Stomach (tissue), 4 donors: Measurements from ENCODE around the gene FAXC.

ENCODE experiments used
- POLR2A ChIP-seq, 4 donors: fragments of 450-650 bp; IDR thresholded peaks; one replicate each; pipeline ENCODE4 v1.6.1; 2016; ENCODE audit warnings: antibody characterized with exemption in 4 of 4, control low read depth in 2 of 4, mild to moderate bottlenecking in 1 of 4, moderate library complexity in 1 of 4
- POLR2AphosphoS5 ChIP-seq, 3 donors: sonication (generic); formaldehyde crosslinking; IDR thresholded peaks; one replicate each; pipeline ENCODE4 v1.6.1; 2016; ENCODE audit warnings: antibody characterized with exemption in 3 of 3
- TF ChIP-seq, protein P1 (sequence below), 7 experiments: fragments of 450-650 bp in 4 of 7; fragments of 200-600 bp in 3 of 7; sonication (generic) in 3 of 7; IDR thresholded peaks; one replicate each; pipeline ENCODE4 v1.5.1; 2016 to 2019; ENCODE audit warnings: antibody characterized with exemption in 7 of 7, control low read depth in 2 of 7, mild to moderate bottlenecking in 1 of 7

DNA sequence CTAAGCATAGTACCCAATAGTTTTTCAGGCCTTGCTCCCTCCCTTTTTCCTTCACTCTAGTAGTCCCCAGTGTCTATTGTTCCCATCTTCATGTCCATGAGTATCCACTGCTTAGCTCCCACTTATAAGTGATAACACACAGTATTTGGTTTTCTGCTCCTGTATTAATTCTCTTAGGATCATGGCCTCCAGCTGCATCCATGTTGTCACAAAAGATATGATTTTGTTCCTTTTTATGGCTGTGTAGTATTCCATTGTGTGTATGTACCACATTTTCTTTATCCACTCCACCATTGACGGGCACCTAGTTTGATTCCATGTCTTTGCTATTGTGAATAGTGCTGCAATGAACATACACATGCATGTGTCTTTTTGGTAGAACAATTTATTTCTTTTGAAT lies 102.9 kb downstream of the FAXC start:
- TF ChIP-seq POLR2A (IDR thresholded peaks at IDR 0.05): no peak
- TF ChIP-seq, protein P1, sequence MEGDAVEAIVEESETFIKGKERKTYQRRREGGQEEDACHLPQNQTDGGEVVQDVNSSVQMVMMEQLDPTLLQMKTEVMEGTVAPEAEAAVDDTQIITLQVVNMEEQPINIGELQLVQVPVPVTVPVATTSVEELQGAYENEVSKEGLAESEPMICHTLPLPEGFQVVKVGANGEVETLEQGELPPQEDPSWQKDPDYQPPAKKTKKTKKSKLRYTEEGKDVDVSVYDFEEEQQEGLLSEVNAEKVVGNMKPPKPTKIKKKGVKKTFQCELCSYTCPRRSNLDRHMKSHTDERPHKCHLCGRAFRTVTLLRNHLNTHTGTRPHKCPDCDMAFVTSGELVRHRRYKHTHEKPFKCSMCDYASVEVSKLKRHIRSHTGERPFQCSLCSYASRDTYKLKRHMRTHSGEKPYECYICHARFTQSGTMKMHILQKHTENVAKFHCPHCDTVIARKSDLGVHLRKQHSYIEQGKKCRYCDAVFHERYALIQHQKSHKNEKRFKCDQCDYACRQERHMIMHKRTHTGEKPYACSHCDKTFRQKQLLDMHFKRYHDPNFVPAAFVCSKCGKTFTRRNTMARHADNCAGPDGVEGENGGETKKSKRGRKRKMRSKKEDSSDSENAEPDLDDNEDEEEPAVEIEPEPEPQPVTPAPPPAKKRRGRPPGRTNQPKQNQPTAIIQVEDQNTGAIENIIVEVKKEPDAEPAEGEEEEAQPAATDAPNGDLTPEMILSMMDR (IDR thresholded peaks at IDR 0.05): no peak
- TF ChIP-seq POLR2AphosphoS5 (IDR thresholded peaks at IDR 0.05): no peak
